Measurements from ENCODE around the gene FOXI2.

The FOXI2 gene

GRCh38 chr10:127736915-127737562, at the start of gene FOXI2:
FOXI2 (plus strand) TSS chr10:127737185; CDS start chr10:127737274, 89 bp downstream.
- TF ChIP-seq ZFX (IDR thresholded peaks at IDR 0.05; ENCODE audit: borderline replicate concordance) = no peak
- no peak for TF ChIP-seq CTCF (IDR thresholded peaks at IDR 0.05)
- no peak within 1 kb of the TSS for H3K27ac ChIP-seq

- no peak for TF ChIP-seq CTCF (IDR thresholded peaks at IDR 0.05)
- TF ChIP-seq ZFX (IDR thresholded peaks at IDR 0.05; ENCODE audit: borderline replicate concordance) = no peak
- H3K27ac ChIP-seq = no peak overlapping the region
Measured at GRCh38 chr10:127687548-127687947, 49.4 kb upstream of the FOXI2 start.

GRCh38 chr10:127690176-127690835, 46.7 kb upstream of the FOXI2 start:
- no peak for TF ChIP-seq ZFX (IDR thresholded peaks at IDR 0.05; ENCODE audit: borderline replicate concordance)
- TF ChIP-seq CTCF (IDR thresholded peaks at IDR 0.05) = no peak
- no peak overlapping the region for H3K27ac ChIP-seq

- H3K27ac ChIP-seq = no peak overlapping the region
- TF ChIP-seq CTCF (IDR thresholded peaks at IDR 0.05) = peak; percentile 95
- no peak for TF ChIP-seq ZFX (IDR thresholded peaks at IDR 0.05; ENCODE audit: borderline replicate concordance)
Measured at GRCh38 chr10:127694580-127695193, 42.3 kb upstream of the FOXI2 start.

- H3K27ac ChIP-seq = no peak overlapping the region
- TF ChIP-seq CTCF (IDR thresholded peaks at IDR 0.05) (no peak), ZFX (IDR thresholded peaks at IDR 0.05; ENCODE audit: borderline replicate concordance) (no peak)
Measured at GRCh38 chr10:127695431-127695830, 41.6 kb upstream of the FOXI2 start.

- H3K27ac ChIP-seq = no peak overlapping the region
- TF ChIP-seq ZFX (IDR thresholded peaks at IDR 0.05; ENCODE audit: borderline replicate concordance) = no peak
- TF ChIP-seq CTCF (IDR thresholded peaks at IDR 0.05) = no peak
Measured at GRCh38 chr10:127698886-127699285, 38.1 kb upstream of the FOXI2 start.

GRCh38 chr10:127699311-127699710, 37.7 kb upstream of the FOXI2 start:
- TF ChIP-seq CTCF (IDR thresholded peaks at IDR 0.05) (no peak), ZFX (IDR thresholded peaks at IDR 0.05; ENCODE audit: borderline replicate concordance) (no peak)
- no peak overlapping the region for H3K27ac ChIP-seq

Measured in 22Rv1 (cell line).